ENCODE measurements around the gene FGF22.
"Not testable (repeated sequence)": the region's sequence is repeated elsewhere in the genome, so short reads cannot be mapped to it uniquely, and the experiment has no call there.

FGF22 gene

DNA sequence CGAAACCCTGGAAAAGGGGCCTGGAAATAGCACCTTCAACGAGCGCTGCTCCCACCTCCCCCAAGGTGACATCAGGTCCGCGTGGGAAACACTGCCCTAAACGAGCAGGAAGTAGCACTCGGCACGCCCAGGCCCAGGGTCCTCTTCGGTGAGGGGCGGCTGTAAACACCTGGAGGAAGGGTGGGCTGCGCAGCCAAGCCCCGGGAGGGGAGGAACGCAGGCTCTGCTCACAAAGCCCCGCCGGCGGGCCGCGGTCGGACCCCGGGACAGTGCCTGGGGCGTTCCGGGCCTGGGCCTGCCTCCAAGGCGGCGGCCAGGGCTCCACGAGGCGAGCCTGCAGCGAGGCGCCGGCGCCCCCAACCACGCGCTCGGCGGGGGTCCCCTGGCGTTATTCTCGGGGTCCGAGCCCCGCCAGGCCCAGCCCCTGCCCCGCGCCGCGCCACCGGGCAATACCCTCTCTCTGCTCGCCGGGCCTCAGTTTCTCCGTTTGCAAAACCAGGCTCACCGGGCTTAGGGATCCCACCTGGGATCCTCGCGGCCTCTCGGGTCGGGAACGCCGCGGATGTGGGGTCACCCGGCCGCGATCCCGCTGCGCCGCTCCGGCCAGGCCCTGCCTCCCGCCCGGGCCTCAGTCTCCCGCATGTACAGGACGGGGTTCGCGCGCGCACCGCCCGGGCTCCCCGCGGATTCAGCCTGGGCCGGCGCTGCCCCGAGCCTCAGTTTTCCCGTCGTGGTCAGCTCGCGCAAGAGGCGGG is 22.7 kb downstream of the FGF22 start:
- TF ChIP-seq MYC (IDR thresholded peaks at IDR 0.05; ENCODE audit: low read depth, low read length) (peak; percentile 43; the same call in 1 of the 2 replicates), POLR2A (IDR thresholded peaks at IDR 0.05; ENCODE audit: extremely low read depth, insufficient read length) (peak; percentile 21)
- TF ChIP-seq, protein P1, sequence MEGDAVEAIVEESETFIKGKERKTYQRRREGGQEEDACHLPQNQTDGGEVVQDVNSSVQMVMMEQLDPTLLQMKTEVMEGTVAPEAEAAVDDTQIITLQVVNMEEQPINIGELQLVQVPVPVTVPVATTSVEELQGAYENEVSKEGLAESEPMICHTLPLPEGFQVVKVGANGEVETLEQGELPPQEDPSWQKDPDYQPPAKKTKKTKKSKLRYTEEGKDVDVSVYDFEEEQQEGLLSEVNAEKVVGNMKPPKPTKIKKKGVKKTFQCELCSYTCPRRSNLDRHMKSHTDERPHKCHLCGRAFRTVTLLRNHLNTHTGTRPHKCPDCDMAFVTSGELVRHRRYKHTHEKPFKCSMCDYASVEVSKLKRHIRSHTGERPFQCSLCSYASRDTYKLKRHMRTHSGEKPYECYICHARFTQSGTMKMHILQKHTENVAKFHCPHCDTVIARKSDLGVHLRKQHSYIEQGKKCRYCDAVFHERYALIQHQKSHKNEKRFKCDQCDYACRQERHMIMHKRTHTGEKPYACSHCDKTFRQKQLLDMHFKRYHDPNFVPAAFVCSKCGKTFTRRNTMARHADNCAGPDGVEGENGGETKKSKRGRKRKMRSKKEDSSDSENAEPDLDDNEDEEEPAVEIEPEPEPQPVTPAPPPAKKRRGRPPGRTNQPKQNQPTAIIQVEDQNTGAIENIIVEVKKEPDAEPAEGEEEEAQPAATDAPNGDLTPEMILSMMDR (IDR thresholded peaks at IDR 0.05; ENCODE audit: low read depth, low read length), result no peak
- TF ChIP-seq, protein P2, sequence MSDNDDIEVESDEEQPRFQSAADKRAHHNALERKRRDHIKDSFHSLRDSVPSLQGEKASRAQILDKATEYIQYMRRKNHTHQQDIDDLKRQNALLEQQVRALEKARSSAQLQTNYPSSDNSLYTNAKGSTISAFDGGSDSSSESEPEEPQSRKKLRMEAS (IDR thresholded peaks at IDR 0.05; ENCODE audit: low read depth, low read length), result peak; percentile 53; the same call in 1 of the 2 replicates
- peak; percentile 63 for DNase-seq (ENCODE audit: low read depth)

DNA sequence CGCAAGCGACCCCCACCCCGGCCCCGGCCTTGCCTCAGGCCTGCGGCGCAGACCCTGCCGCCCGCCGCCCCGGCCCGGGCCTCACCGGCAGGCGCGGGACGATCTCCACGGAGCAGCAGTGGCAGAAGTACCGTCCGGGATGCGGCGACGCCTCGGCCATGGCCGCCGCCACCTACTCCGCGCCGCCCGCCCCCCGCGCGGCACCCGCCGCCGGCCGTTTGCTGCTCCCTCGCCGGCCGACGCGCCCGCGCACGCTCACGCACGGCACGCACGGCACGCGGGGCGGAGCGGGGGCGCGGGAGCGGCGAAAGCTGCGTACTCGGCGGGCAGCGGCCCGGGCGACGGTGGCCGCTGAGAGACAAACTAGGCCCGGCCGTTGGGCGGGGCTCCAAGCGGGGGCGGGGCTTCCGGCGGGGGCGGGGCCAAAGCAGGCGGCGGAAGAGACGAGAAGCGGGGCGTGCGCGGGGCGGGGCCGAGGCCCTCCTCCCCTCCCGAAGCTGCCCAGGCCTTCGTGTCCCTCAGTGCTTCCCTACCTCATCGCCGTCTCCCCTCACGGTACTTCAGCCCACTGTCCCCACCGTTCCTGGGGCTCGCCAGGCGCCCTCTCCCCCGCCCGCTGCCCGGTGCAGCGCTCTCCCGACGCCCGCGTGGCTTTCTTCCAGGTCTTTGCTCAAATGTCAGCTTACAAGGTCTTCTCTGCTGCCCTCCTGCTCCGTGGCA is 23.4 kb downstream of the FGF22 start, which contains the start of gene RNF126:
Gene RNF126, minus strand, starts transcription at position 253 of the 720 bp plus-strand sequence. Its CDS starts 93 bp downstream, at position 160.
- 0 out of 2 replicates have a peak, but pooled peaks have one; percentile 34 for TF ChIP-seq MYC (IDR thresholded peaks at IDR 0.05; ENCODE audit: low read depth, low read length)
- peak; percentile 50 for TF ChIP-seq POLR2A (IDR thresholded peaks at IDR 0.05; ENCODE audit: extremely low read depth, insufficient read length)
- TF ChIP-seq, protein P2 (IDR thresholded peaks at IDR 0.05; ENCODE audit: low read depth, low read length), result peak; percentile 9; the same call in 1 of the 2 replicates
- TF ChIP-seq, protein P1 (IDR thresholded peaks at IDR 0.05; ENCODE audit: low read depth, low read length), result no peak
- H3K4me3 ChIP-seq (ENCODE audit: low read depth, low read length), result peak within 1 kb of the TSS; percentile 80
- peak; percentile 88 for DNase-seq (ENCODE audit: low read depth)

More for the DNA sequence above, 22.7 kb downstream of the FGF22 start:
- peak overlapping the region; percentile 80 for H3K4me3 ChIP-seq (ENCODE audit: low read depth, low read length)

DNA sequence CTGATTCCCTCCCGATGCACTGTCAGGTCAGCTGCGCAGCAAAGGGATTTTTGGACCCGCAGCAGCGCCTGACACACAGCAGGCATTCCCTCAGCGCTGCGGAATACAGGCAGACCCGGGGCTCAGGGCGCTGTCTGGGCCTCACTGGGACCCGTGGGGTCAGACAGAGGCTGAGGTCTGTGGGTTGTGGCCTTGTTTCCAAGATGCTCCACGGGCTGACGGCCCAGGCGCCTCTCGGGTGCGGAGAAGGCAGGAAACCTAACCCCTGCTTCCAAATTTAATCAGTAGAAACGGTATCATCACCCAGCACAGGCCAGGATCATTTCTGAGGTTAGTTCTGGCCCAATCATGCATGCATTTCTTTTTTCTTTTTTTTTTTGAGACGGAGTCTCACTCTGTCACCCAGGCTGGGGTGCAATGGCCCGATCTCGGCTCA is 24.0 kb downstream of the FGF22 start:
- no peak overlapping the region for H3K4me3 ChIP-seq (ENCODE audit: low read depth, low read length)
- TF ChIP-seq, protein P2 (IDR thresholded peaks at IDR 0.05; ENCODE audit: low read depth, low read length), result no peak
- TF ChIP-seq, protein P1 (IDR thresholded peaks at IDR 0.05; ENCODE audit: low read depth, low read length), result no peak
- no peak for TF ChIP-seq MYC (IDR thresholded peaks at IDR 0.05; ENCODE audit: low read depth, low read length)
- no peak for TF ChIP-seq POLR2A (IDR thresholded peaks at IDR 0.05; ENCODE audit: extremely low read depth, insufficient read length)
- no peak for DNase-seq (ENCODE audit: low read depth)

DNA sequence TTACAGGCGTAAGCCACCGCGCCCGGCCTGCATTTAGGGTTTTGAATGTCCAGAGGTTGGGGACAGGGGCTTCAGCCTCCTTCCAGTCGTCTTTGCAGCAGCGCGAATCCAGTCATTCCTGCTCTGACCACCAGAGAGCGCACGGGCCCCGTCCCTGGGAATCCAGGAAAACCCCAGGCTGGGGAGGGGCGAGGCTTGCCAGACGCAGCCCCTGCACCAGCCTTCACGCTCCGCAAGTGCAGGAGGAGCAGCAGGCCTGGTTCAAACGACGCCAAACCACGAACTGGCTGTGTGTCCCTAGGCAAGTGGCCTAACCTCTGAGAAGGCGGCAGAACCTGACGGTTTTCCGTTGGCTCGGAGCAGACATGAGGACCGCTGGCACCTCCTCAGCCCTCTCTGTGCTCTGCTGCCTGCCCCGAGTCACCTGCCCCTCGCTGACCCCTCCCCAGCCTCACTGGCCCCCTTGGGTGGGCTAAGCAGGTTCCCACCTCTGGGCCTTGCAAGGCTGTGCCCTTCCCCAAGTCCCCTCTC is 25.3 kb downstream of the FGF22 start:
- peak; percentile 82 for DNase-seq (ENCODE audit: low read depth)
- H3K4me3 ChIP-seq (ENCODE audit: low read depth, low read length), result no peak overlapping the region
- TF ChIP-seq, protein P1 (IDR thresholded peaks at IDR 0.05; ENCODE audit: low read depth, low read length), result peak; percentile 62
- TF ChIP-seq, protein P2 (IDR thresholded peaks at IDR 0.05; ENCODE audit: low read depth, low read length), result peak; percentile 57
- TF ChIP-seq POLR2A (IDR thresholded peaks at IDR 0.05; ENCODE audit: extremely low read depth, insufficient read length) (no peak), MYC (IDR thresholded peaks at IDR 0.05; ENCODE audit: low read depth, low read length) (no peak)

DNA sequence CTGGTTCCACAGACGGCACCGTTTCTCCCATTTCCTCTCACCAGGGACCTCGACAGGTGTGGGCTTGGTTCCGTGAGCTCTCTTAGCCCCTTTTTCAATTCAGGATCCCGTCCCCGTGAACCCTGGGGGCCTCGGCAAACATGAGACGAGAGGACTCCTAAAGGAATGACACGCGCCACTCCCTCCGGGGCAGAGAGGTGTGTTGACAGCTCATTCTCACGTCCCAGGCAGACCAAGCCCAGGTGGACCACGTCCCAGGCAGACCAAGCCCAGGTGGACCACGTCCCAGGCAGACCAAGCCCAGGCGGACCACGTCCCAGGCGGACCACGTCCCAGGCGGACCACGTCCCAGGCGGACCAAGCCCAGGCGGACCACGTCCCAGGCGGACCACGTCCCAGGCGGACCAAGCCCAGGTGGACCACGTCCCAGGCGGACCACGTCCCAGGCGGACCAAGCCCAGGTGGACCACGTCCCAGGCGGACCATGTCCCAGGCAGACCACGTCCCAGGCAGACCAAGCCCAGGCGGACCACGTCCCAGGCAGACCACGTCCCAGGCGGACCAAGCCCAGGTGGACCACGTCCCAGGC is 27.4 kb downstream of the FGF22 start:
- H3K4me3 ChIP-seq (ENCODE audit: low read depth, low read length); DNase-seq (ENCODE audit: low read depth): not testable (repeated sequence)

DNA sequence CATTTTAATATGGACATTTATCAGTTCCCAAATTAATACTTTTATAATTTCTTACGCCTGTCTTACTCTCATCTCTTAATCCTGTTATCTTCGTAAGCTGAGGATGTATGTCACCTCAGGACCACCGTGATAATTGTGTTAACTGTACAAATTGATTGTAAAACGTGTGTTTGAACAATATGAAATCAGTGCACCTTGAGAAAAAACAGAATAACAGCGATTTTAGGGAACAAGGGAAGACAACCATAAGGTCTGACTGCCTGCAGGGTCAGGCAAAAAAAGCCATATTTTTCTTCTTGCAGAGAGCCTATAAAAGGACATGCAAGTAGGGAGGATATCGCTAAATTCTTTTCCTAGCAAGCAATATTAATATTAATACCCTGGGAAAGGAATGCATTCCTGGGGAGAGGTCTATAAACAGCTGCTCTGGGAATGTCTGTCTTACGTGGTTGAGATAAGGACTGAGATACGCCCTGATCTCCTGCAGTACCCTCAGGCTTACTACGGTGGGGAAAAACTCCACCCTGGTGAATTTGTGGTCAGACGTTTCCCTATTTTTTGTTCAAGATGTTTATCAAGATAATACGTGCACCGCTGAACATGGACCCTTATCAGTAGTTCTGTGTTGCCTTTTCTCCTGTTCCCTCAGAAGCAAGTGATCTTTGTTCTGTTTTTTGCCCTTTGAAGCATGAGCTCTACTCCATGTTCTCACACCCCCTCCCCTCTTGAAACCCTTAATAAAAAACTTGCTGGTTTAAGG is 29.2 kb downstream of the FGF22 start:
- peak; percentile 72 for DNase-seq (ENCODE audit: low read depth)
- not testable (repeated sequence) for H3K4me3 ChIP-seq (ENCODE audit: low read depth, low read length)

Data from NB4 (cell line).